Endodermal cell (in vitro differentiated cells): ENCODE measurements around the gene CHCHD5. TPM values are rescaled to one million over a fixed set of nuclear protein-coding genes. Genes with fewer than 3 reads are reported as not detected.
"Not testable (repeated sequence)": the region's sequence is repeated elsewhere in the genome, so short reads cannot be mapped to it uniquely, and the experiment has no call there.

Source experiments
- DNase-seq: peaks from one replicate; pipeline ENCODE4 v3.0.0-alpha.2; 2017
- H3K27ac ChIP-seq: 2 replicates; pipeline ENCODE4 v1.5.1; 2013; ENCODE audit warnings: mild to moderate bottlenecking, low read depth, low read length, moderate library complexity
- H3K27me3 ChIP-seq: 2 replicates; pipeline ENCODE4 v1.6.1; 2013; ENCODE audit warnings: mild to moderate bottlenecking, low read length, moderate library complexity; ENCODE audit not compliant: insufficient read depth, control insufficient read depth, poor library complexity, severe bottlenecking
- H3K36me3 ChIP-seq: 2 replicates; pipeline ENCODE4 v1.7.0; 2013; ENCODE audit warnings: mild to moderate bottlenecking, low read length, moderate library complexity; ENCODE audit not compliant: control insufficient read depth, insufficient read depth
- H3K4me1 ChIP-seq: one replicate; pipeline ENCODE4 v1.7.0; 2013; ENCODE audit warnings: low read length; ENCODE audit not compliant: control insufficient read depth, insufficient read depth
- H3K4me3 ChIP-seq: 2 replicates; pipeline ENCODE4 v1.5.1; 2013; ENCODE audit warnings: mild to moderate bottlenecking, low read length, moderate library complexity
- H3K9ac ChIP-seq: 2 replicates; pipeline ENCODE4 v1.6.1; 2013; ENCODE audit warnings: mild to moderate bottlenecking, low read length, moderate library complexity; ENCODE audit not compliant: poor library complexity, severe bottlenecking; ENCODE audit errors: extremely low read depth
- H3K9me3 ChIP-seq: 2 replicates; pipeline ENCODE4 v1.6.1; 2013; ENCODE audit warnings: mild to moderate bottlenecking, low read length, moderate library complexity; ENCODE audit not compliant: control insufficient read depth
- H3K27ac Mint-ChIP-seq: 2 replicates; pipeline ENCODE4 v1.8.0; 2020; ENCODE audit warnings: mixed read lengths
- H3K27me3 Mint-ChIP-seq: 2 replicates; pipeline ENCODE4 v1.8.0; 2021; ENCODE audit warnings: mild to moderate bottlenecking, mixed read lengths; ENCODE audit not compliant: insufficient read depth
- H3K36me3 Mint-ChIP-seq: 2 replicates; pipeline ENCODE4 v1.8.0; 2020; ENCODE audit warnings: low read depth, mixed read lengths
- H3K4me1 Mint-ChIP-seq: 2 replicates; pipeline ENCODE4 v1.8.0; 2020; ENCODE audit warnings: mixed read lengths
- H3K4me3 Mint-ChIP-seq: 2 replicates; pipeline ENCODE4 v1.8.0; 2020; ENCODE audit warnings: mild to moderate bottlenecking, moderate library complexity, mixed read lengths
- H3K9me3 Mint-ChIP-seq: 2 replicates; pipeline ENCODE4 v1.8.0; 2020; ENCODE audit warnings: mild to moderate bottlenecking, mixed read lengths
- WGBS, 2 experiments: methylation state at CpG; one replicate each; pipeline versions ENCODE4 v1.1.5 to v1.1.7; 2013; ENCODE audit warnings: missing lambda C conversion rate in 2 of 2, mixed read lengths in 1 of 2; ENCODE audit not compliant: insufficient coverage in 1 of 2, insufficient read length in 1 of 2; 5-methylcytosine and 5-hydroxymethylcytosine counted together
- long read RNA-seq, 4 experiments: library from polyadenylated mRNA in 2 of 4; library from RNA in 1 of 4; library from capped mRNA in 1 of 4; stranded (forward) in 3 of 4; unstranded in 1 of 4; transcript quantifications; one replicate each; pipeline ENCODE4 v2.0.0, GENCODE V29; 2020 to 2021; ENCODE audit warnings: inconsistent platforms in 1 of 4
- polyA plus RNA-seq, 2 experiments: library from polyadenylated mRNA; stranded (reverse); fragments of 50-300 nt; gene quantifications; one replicate each; pipeline ENCODE4 v1.2.3, GENCODE V29; 2013
- total RNA-seq, 2 donors: library from RNA; stranded (reverse); fragmentation: NEBNext Ultra II Directional in 1 of 2; extraction: Animal tissue kit (Norgen Biotek cat#: 25700) in 1 of 2; gene quantifications; 2 replicates in 1 of 2; 3 replicates in 1 of 2; pipeline ENCODE4 v1.2.1, GENCODE V29; 2021
- TF ChIP-seq, protein P1 (sequence below): fragments of 200-600 bp; sonication (generic); conservative IDR thresholded peaks from 2 replicates; pipeline ENCODE4 v1.5.0; 2021; ENCODE audit warnings: antibody characterized with exemption, mild to moderate bottlenecking

The CHCHD5 gene, protein sequence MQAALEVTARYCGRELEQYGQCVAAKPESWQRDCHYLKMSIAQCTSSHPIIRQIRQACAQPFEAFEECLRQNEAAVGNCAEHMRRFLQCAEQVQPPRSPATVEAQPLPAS
- total RNA-seq, result 10 to 100 TPM; 39.1 to 48.2 TPM
- 48.5 TPM for polyA plus RNA-seq (2013, experiment 1 of 2)
- polyA plus RNA-seq (2013, experiment 2 of 2), result 44.5 TPM
- long read RNA-seq, experiment 1, transcript CHCHD5-201 (4 exons, 691 nt), result major isoform, 15 of 33 reads
- long read RNA-seq, experiment 1, partial matches to known transcripts, result 13 of 33 reads
- long read RNA-seq, experiment 1, other reads (novel, unspliced or antisense), result 5 of 33 reads
- long read RNA-seq, experiment 2, transcript CHCHD5-201 (4 exons, 691 nt), result major isoform, 21 of 23 reads
- long read RNA-seq, experiment 2, partial matches to known transcripts, result 0 of 23 reads
- long read RNA-seq, experiment 2, other reads (novel, unspliced or antisense), result 2 of 23 reads
- long read RNA-seq, experiment 3, transcript CHCHD5-201 (4 exons, 691 nt), result major isoform, 13 of 21 reads
- long read RNA-seq, experiment 3, partial matches to known transcripts, result 1 of 21 reads
- long read RNA-seq, experiment 3, other reads (novel, unspliced or antisense), result 7 of 21 reads
- long read RNA-seq, experiment 4, partial matches to known transcripts, result 0 of 6 reads
- long read RNA-seq, experiment 4, other reads (novel, unspliced or antisense), result 4 of 6 reads

DNA sequence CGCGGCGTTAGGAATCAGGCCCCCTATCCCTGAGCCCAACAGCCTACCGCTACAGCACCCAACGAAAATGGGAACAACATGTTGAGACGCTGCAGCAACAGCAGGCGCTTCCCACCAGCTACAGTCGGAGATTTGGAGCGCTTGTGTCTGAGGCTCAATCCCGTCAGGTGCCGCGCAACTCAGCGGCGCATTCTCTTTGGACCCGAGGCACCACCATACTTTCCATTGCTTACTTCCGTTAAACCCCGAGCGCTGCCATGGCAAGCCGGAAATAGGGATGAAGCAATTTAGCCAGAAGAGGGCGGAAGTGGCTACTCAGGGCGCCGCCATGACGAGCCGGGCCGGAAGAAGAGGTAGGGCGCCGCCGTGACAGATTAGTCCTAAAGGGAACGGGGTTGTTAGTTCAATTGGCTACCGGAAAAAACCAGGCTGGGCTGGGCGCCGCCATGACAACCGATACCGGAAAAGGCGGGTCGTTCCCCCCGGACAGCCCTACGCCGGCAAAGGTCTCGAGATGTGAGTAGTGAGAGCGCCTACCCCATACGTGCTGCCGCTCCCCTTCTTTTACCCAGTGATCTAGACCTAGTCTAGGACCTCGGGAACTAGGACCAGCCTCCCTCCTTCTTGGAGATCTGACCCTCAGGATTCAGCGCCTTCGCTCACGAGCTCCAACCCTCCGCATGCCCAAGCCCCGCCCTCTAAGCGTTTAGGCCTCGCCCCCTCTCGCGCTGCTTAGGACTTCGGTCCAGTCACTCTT lies at the start of gene CHCHD5:
Gene CHCHD5 (plus strand): TSS at position 476 of the 757 bp plus-strand sequence. CDS start 39 bp downstream, at position 515.
- Mint-ChIP-seq H3K4me1 (peaks cover 13% of the 10 kb centered on the region), H3K27me3 (no peaks in the 10 kb centered on the region), H3K27ac (peak within 1 kb of the TSS; percentile 99), H3K36me3 (peaks cover 25% of the 10 kb centered on the region), H3K4me3 (peak within 1 kb of the TSS; percentile 91), H3K9me3 (no peaks in the 10 kb centered on the region)
- peak within 1 kb of the TSS; percentile 92 for H3K4me3 ChIP-seq
- WGBS, 2 experiments, result 0% methylated on average over 32 to 54 of the region's 54 CpGs
- H3K9ac ChIP-seq, result peak within 1 kb of the TSS; percentile 88
- no peaks in the 10 kb centered on the region for H3K4me1 ChIP-seq
- no peaks in the 10 kb centered on the region for H3K27me3 ChIP-seq
- TF ChIP-seq, protein P1, sequence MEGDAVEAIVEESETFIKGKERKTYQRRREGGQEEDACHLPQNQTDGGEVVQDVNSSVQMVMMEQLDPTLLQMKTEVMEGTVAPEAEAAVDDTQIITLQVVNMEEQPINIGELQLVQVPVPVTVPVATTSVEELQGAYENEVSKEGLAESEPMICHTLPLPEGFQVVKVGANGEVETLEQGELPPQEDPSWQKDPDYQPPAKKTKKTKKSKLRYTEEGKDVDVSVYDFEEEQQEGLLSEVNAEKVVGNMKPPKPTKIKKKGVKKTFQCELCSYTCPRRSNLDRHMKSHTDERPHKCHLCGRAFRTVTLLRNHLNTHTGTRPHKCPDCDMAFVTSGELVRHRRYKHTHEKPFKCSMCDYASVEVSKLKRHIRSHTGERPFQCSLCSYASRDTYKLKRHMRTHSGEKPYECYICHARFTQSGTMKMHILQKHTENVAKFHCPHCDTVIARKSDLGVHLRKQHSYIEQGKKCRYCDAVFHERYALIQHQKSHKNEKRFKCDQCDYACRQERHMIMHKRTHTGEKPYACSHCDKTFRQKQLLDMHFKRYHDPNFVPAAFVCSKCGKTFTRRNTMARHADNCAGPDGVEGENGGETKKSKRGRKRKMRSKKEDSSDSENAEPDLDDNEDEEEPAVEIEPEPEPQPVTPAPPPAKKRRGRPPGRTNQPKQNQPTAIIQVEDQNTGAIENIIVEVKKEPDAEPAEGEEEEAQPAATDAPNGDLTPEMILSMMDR, result peak; percentile 44
- H3K36me3 ChIP-seq, result peaks cover 23% of the 10 kb centered on the region
- peak within 1 kb of the TSS; percentile 84 for H3K27ac ChIP-seq
- no peaks in the 10 kb centered on the region for H3K9me3 ChIP-seq
- DNase-seq, result peak; percentile 97

DNA sequence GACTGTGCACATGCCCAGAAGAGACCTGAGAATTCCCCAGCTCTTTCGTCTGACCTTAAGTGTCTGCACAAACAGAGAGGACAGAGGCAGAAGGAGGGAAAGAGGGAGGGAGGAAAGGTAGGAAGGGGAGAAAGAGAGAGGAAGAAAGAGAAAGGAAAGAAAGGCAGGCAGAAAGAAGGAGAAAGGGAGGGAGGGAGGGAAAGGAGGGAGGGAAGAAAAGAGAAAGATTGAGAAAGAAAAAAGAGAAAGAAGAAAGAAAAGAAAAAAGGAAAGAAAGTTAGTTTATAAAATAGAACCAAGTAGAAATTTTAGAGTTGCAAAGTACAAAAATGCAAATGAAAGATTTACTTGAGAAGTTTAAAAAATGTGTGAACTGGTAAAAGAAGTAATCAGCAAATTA lies 49.6 kb upstream of the CHCHD5 start:
- H3K4me3 ChIP-seq, result no peak overlapping the region
- peaks cover 1% of the 10 kb centered on the region for H3K9me3 Mint-ChIP-seq
- H3K27me3 Mint-ChIP-seq, result no peaks in the 10 kb centered on the region
- TF ChIP-seq, protein P1, result no peak
- no peak overlapping the region for H3K27ac Mint-ChIP-seq
- H3K36me3 ChIP-seq, result peaks cover 33% of the 10 kb centered on the region
- no peak overlapping the region for H3K9ac ChIP-seq
- H3K27ac ChIP-seq, result no peak overlapping the region
- H3K36me3 Mint-ChIP-seq, result peaks cover 32% of the 10 kb centered on the region
- DNase-seq, result no peak
- no peaks in the 10 kb centered on the region for H3K27me3 ChIP-seq
- H3K4me1 ChIP-seq, result no peaks in the 10 kb centered on the region
- WGBS, 2 experiments, result 83 to 89% methylated on average over 1 of the region's 1 CpG
- H3K4me3 Mint-ChIP-seq, result no peak overlapping the region
- H3K9me3 ChIP-seq, result no peaks in the 10 kb centered on the region
- no peaks in the 10 kb centered on the region for H3K4me1 Mint-ChIP-seq

DNA sequence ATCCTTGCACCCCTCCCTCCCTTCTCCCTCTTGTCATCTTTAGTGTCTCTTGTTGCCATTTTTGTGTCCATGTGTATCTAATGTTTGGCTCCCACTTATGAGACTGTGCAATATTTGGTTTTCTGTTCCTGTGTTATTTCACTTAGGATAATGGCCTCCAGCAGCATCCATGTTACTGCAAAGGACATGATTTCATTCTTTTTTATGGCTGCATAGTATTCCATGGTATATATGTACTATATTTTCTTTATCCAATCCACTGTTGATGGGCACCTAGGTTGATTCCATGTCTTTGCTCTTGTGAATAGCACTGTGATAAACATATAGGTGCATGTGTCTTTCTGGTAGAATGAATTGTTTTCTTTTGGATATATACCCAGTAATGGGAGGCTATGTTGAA lies 47.7 kb upstream of the CHCHD5 start:
- not testable (repeated sequence) for H3K27ac ChIP-seq, H3K4me1 ChIP-seq, H3K4me3 Mint-ChIP-seq, H3K4me3 ChIP-seq, DNase-seq, H3K27me3 Mint-ChIP-seq, H3K9ac ChIP-seq, H3K27me3 ChIP-seq, H3K9me3 Mint-ChIP-seq, H3K9me3 ChIP-seq, H3K27ac Mint-ChIP-seq, H3K4me1 Mint-ChIP-seq
- H3K36me3 Mint-ChIP-seq, result peaks cover 18% of the 10 kb centered on the region
- H3K36me3 ChIP-seq, result peaks cover 18% of the 10 kb centered on the region
